CD4-positive, CD25-positive, alpha-beta regulatory T cell (primary cell): ENCODE measurements around the gene SDS. TPM values are rescaled to one million over a fixed set of nuclear protein-coding genes. Genes with fewer than 3 reads are reported as not detected.

Source experiments
- ATAC-seq, 2 donors: fragments of 150-1000 bp; cut with Tn5 transposase; one replicate each; pipeline ENCODE4 v1.10.0; 2021; ENCODE audit warnings: low read depth in 2 of 2, moderate number of reproducible peaks in 2 of 2, moderate library complexity in 1 of 2
- DNase-seq, 3 donors: peaks; one replicate each; pipeline versions ENCODE4 v3.0.0 to v3.0.0-alpha.2; 2012 to 2022; ENCODE audit warnings: mixed read lengths in 1 of 3
- H3K27ac ChIP-seq: one replicate; pipeline ENCODE4 v1.7.0; 2013; ENCODE audit warnings: mild to moderate bottlenecking, low read length; ENCODE audit not compliant: insufficient read depth, poor library complexity, severe bottlenecking
- H3K27me3 ChIP-seq: one replicate; pipeline ENCODE4 v1.7.0; 2013; ENCODE audit warnings: low read length; ENCODE audit not compliant: control insufficient read depth, insufficient read depth
- H3K36me3 ChIP-seq: one replicate; pipeline ENCODE4 v1.7.0; 2013; ENCODE audit warnings: mild to moderate bottlenecking, low read length, moderate library complexity; ENCODE audit not compliant: control insufficient read depth, insufficient read depth
- H3K4me1 ChIP-seq: 2 replicates; pipeline ENCODE4 v1.7.0; 2013; ENCODE audit warnings: mild to moderate bottlenecking, low read length; ENCODE audit not compliant: insufficient read depth, control insufficient read depth, poor library complexity, severe bottlenecking
- H3K4me3 ChIP-seq: one replicate; pipeline ENCODE4 v1.7.0; 2013; ENCODE audit warnings: low read depth, mild to moderate bottlenecking, low read length, moderate library complexity
- H3K9me3 ChIP-seq, 2 experiments: 1 replicate in 1 of 2; 2 replicates in 1 of 2; pipeline ENCODE4 v1.7.0; 2013; ENCODE audit warnings: low read length in 2 of 2, mild to moderate bottlenecking in 1 of 2, moderate library complexity in 1 of 2; ENCODE audit not compliant: control insufficient read depth in 2 of 2
- H3K27ac Mint-ChIP-seq, 3 donors: one replicate each; pipeline ENCODE4 v1.8.0; 2020 to 2022; ENCODE audit warnings: mild to moderate bottlenecking in 3 of 3, mixed read lengths in 3 of 3, moderate library complexity in 2 of 3
- H3K27me3 Mint-ChIP-seq: one replicate; pipeline ENCODE4 v1.8.0; 2022; ENCODE audit warnings: mild to moderate bottlenecking, mixed read lengths
- H3K36me3 Mint-ChIP-seq: one replicate; pipeline ENCODE4 v1.8.0; 2020; ENCODE audit warnings: mixed read lengths
- H3K4me1 Mint-ChIP-seq, 4 donors: one replicate each; pipeline ENCODE4 v1.8.0; 2020 to 2022; ENCODE audit warnings: mixed read lengths in 4 of 4, mild to moderate bottlenecking in 1 of 4
- H3K4me3 Mint-ChIP-seq, 4 donors: one replicate each; pipeline ENCODE4 v1.8.0; 2020 to 2022; ENCODE audit warnings: mild to moderate bottlenecking in 4 of 4, mixed read lengths in 4 of 4, moderate library complexity in 3 of 4
- H3K9me3 Mint-ChIP-seq, 7 donors: one replicate each; pipeline ENCODE4 v1.8.0; 2020 to 2022; ENCODE audit warnings: mixed read lengths in 7 of 7, mild to moderate bottlenecking in 3 of 7, moderate library complexity in 2 of 7
- polyA plus RNA-seq, 4 donors: library from polyadenylated mRNA; unstranded; fragments of 300-500 nt; fragmentation: Illumina TruSeq; gene quantifications; one replicate each; pipeline ENCODE4 v1.2.3, GENCODE V29; 2021
- total RNA-seq: library from RNA; stranded (reverse); gene quantifications from one replicate; pipeline ENCODE4 v1.2.3, GENCODE V29; 2022

SDS gene
- total and polyA plus RNA-seq, 5 donors from 2014 or later = not detected

GRCh38 chr12:113390064-113391043 is 13.3 kb downstream of the SDS start:
- DNase-seq = no peak
- no peaks in the 10 kb centered on the region for H3K9me3 Mint-ChIP-seq
- no peaks in the 10 kb centered on the region for H3K27me3 Mint-ChIP-seq
- Histone ChIP-seq H3K36me3 (peaks cover 5% of the 10 kb centered on the region), H3K4me1 (no peaks in the 10 kb centered on the region), H3K9me3 (no peaks in the 10 kb centered on the region), H3K27me3 (no peaks in the 10 kb centered on the region), H3K27ac (no peak overlapping the region), H3K4me3 (no peak overlapping the region)
- no peak for ATAC-seq
- H3K36me3 Mint-ChIP-seq = peaks cover 16% of the 10 kb centered on the region
- H3K4me3 Mint-ChIP-seq = no peak overlapping the region
- no peaks in the 10 kb centered on the region for H3K4me1 Mint-ChIP-seq
- no peak overlapping the region for H3K27ac Mint-ChIP-seq

GRCh38 chr12:113388351-113388750 is 15.3 kb downstream of the SDS start:
- H3K36me3 Mint-ChIP-seq = peaks cover 26% of the 10 kb centered on the region
- H3K36me3 ChIP-seq = peaks cover 5% of the 10 kb centered on the region
- H3K27me3 ChIP-seq = no peaks in the 10 kb centered on the region
- H3K4me3 ChIP-seq = no peak overlapping the region
- no peaks in the 10 kb centered on the region for H3K9me3 Mint-ChIP-seq
- H3K4me1 ChIP-seq = no peaks in the 10 kb centered on the region
- H3K27me3 Mint-ChIP-seq = no peaks in the 10 kb centered on the region
- no peak for DNase-seq
- no peak overlapping the region for H3K27ac Mint-ChIP-seq
- no peak for ATAC-seq
- H3K9me3 ChIP-seq = no peaks in the 10 kb centered on the region
- H3K4me1 Mint-ChIP-seq = no peaks in the 10 kb centered on the region
- H3K4me3 Mint-ChIP-seq = no peak overlapping the region
- no peak overlapping the region for H3K27ac ChIP-seq

GRCh38 chr12:113387631-113388030 is 16.1 kb downstream of the SDS start:
- Mint-ChIP-seq H3K36me3 (peaks cover 26% of the 10 kb centered on the region), H3K27me3 (no peaks in the 10 kb centered on the region), H3K9me3 (no peaks in the 10 kb centered on the region), H3K4me3 (no peak overlapping the region), H3K27ac (no peak overlapping the region), H3K4me1 (no peaks in the 10 kb centered on the region)
- Histone ChIP-seq H3K4me1 (no peaks in the 10 kb centered on the region), H3K9me3 (no peaks in the 10 kb centered on the region), H3K4me3 (no peak overlapping the region), H3K36me3 (peaks cover 5% of the 10 kb centered on the region), H3K27ac (no peak overlapping the region), H3K27me3 (no peaks in the 10 kb centered on the region)
- ATAC-seq (no peak), DNase-seq (no peak)

GRCh38 chr12:113386866-113387566 is 16.7 kb downstream of the SDS start:
- no peak for DNase-seq
- Histone ChIP-seq H3K27me3 (no peaks in the 10 kb centered on the region), H3K9me3 (no peaks in the 10 kb centered on the region), H3K36me3 (peaks cover 5% of the 10 kb centered on the region), H3K4me3 (no peak overlapping the region), H3K4me1 (no peaks in the 10 kb centered on the region), H3K27ac (no peak overlapping the region)
- peak overlapping the region in 1 of 3 donors; percentile 43 for H3K27ac Mint-ChIP-seq
- no peaks in the 10 kb centered on the region for H3K9me3 Mint-ChIP-seq
- H3K4me3 Mint-ChIP-seq = no peak overlapping the region
- H3K4me1 Mint-ChIP-seq = no peaks in the 10 kb centered on the region
- peaks cover 26% of the 10 kb centered on the region for H3K36me3 Mint-ChIP-seq
- no peak for ATAC-seq
- no peaks in the 10 kb centered on the region for H3K27me3 Mint-ChIP-seq

GRCh38 chr12:113385282-113385882 is 18.3 kb downstream of the SDS start:
- H3K4me1 Mint-ChIP-seq = no peaks in the 10 kb centered on the region

GRCh38 chr12:113384778-113385177 is 18.9 kb downstream of the SDS start:
- no peak overlapping the region for H3K4me3 Mint-ChIP-seq
- no peak overlapping the region for H3K27ac Mint-ChIP-seq
- no peaks in the 10 kb centered on the region for H3K4me1 ChIP-seq
- H3K36me3 Mint-ChIP-seq = peaks cover 26% of the 10 kb centered on the region
- no peaks in the 10 kb centered on the region for H3K27me3 ChIP-seq
- H3K4me1 Mint-ChIP-seq = no peaks in the 10 kb centered on the region
- no peaks in the 10 kb centered on the region for H3K27me3 Mint-ChIP-seq
- H3K9me3 ChIP-seq = no peaks in the 10 kb centered on the region
- peaks cover 9% of the 10 kb centered on the region for H3K36me3 ChIP-seq
- ATAC-seq = no peak
- H3K27ac ChIP-seq = no peak overlapping the region
- no peaks in the 10 kb centered on the region for H3K9me3 Mint-ChIP-seq
- H3K4me3 ChIP-seq = no peak overlapping the region
- DNase-seq = no peak

More at GRCh38 chr12:113385282-113385882, 18.3 kb downstream of the SDS start:
- H3K9me3 ChIP-seq = no peaks in the 10 kb centered on the region
- H3K4me1 ChIP-seq = no peaks in the 10 kb centered on the region
- H3K27ac ChIP-seq = no peak overlapping the region
- Mint-ChIP-seq H3K27ac (peak overlapping the region in 1 of 3 donors; percentile 71), H3K27me3 (no peaks in the 10 kb centered on the region), H3K36me3 (peaks cover 26% of the 10 kb centered on the region), H3K4me3 (no peak overlapping the region), H3K9me3 (no peaks in the 10 kb centered on the region)
- H3K4me3 ChIP-seq = no peak overlapping the region
- DNase-seq = no peak
- no peaks in the 10 kb centered on the region for H3K27me3 ChIP-seq
- H3K36me3 ChIP-seq = peaks cover 9% of the 10 kb centered on the region
- no peak for ATAC-seq

GRCh38 chr12:113382206-113382605 is 21.5 kb downstream of the SDS start:
- Mint-ChIP-seq H3K27me3 (no peaks in the 10 kb centered on the region), H3K4me3 (no peak overlapping the region), H3K36me3 (peaks cover 31% of the 10 kb centered on the region), H3K9me3 (no peaks in the 10 kb centered on the region), H3K4me1 (no peaks in the 10 kb centered on the region), H3K27ac (no peak overlapping the region)
- Histone ChIP-seq H3K4me1 (no peaks in the 10 kb centered on the region), H3K27me3 (no peaks in the 10 kb centered on the region), H3K9me3 (no peaks in the 10 kb centered on the region), H3K27ac (no peak overlapping the region), H3K36me3 (peaks cover 4% of the 10 kb centered on the region), H3K4me3 (no peak overlapping the region)
- DNase-seq = no peak
- ATAC-seq = no peak
